Hepatocyte (in vitro differentiated cells): ENCODE data around the gene ACTL10.

ENCODE experiments used
- EZH2phosphoT487 ChIP-seq: fragments of 200-600 bp; sonication (generic); IDR thresholded peaks from one replicate; pipeline ENCODE4 v1.6.1; 2018; ENCODE audit warnings: antibody characterized with exemption, mild to moderate bottlenecking, low read depth, moderate library complexity; ENCODE audit not compliant: unreplicated experiment, severe bottlenecking
- TF ChIP-seq, protein P1 (sequence below): fragments of 200-600 bp; sonication (generic); IDR thresholded peaks from 2 replicates; pipeline ENCODE4 v1.5.1; 2016; ENCODE audit warnings: antibody characterized with exemption, mild to moderate bottlenecking; ENCODE audit not compliant: poor library complexity

DNA sequence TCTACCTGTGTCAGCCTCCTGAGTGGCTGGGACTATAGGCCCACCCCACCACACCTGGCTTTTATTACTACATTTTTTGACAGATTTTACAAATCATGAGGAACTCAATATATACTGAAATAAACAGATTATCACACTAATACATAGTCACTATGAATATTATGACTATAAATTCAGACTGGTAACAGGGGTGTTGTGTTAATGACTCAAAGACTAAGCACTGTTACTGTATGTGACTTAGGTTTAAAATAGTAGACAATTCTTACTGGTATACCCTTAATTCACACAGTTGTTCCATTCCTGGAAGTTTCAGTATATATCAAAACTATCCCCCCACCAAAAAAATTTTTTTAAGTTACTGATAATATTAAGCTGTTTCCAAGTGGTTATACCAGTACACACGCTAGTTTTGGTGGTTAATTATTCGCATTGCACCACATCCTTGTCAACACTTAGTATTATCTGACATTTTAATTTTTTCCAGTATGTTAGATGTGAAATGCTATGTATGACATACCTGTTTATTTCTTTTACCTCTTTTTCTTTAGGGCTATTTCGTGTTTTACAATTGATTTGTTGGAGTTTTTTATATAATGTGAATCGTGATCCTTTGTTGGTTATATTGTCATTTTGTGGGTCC lies 39.0 kb upstream of the ACTL10 start:
- TF ChIP-seq, protein P1, sequence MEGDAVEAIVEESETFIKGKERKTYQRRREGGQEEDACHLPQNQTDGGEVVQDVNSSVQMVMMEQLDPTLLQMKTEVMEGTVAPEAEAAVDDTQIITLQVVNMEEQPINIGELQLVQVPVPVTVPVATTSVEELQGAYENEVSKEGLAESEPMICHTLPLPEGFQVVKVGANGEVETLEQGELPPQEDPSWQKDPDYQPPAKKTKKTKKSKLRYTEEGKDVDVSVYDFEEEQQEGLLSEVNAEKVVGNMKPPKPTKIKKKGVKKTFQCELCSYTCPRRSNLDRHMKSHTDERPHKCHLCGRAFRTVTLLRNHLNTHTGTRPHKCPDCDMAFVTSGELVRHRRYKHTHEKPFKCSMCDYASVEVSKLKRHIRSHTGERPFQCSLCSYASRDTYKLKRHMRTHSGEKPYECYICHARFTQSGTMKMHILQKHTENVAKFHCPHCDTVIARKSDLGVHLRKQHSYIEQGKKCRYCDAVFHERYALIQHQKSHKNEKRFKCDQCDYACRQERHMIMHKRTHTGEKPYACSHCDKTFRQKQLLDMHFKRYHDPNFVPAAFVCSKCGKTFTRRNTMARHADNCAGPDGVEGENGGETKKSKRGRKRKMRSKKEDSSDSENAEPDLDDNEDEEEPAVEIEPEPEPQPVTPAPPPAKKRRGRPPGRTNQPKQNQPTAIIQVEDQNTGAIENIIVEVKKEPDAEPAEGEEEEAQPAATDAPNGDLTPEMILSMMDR = no peak
- TF ChIP-seq EZH2phosphoT487 = no peak
